Measurements from ENCODE around the gene SNN.

DNA sequence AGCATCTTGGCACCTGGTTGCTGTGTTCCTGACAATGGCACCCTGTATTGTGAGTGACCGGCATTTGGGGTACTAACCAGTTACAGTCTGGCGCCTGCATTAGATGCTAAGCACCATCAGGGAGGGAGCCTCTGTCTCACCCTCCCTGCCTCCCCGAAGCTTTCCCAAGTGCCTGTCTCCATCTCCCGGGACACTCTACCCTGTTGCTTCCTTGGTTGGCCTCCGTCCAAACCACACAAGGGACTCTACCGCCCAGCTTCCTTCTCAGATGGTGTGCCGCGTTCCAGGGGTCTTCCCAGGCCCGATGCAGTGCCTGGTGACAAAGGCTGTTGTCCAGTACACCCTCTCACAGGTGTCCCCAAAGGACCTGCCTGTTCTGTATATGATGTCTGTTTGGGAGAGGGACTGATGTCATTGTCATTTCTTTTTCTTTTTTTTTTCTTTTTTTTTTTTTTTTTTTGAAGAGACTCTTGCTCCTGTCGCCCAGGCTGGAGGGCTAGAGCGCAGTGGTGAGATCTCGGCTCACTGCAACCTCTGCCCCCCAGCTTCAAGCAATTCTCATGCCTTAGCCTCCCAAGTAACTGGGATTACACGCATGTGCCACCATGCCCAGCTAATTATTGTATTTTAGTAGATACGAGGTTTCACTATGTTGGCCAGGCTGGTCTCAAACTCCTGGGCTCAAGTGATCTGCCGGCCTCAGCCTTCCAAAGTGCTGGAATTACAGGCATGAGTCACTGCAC lies 6.7 kb downstream of the SNN start:
- TF ChIP-seq, protein P1, sequence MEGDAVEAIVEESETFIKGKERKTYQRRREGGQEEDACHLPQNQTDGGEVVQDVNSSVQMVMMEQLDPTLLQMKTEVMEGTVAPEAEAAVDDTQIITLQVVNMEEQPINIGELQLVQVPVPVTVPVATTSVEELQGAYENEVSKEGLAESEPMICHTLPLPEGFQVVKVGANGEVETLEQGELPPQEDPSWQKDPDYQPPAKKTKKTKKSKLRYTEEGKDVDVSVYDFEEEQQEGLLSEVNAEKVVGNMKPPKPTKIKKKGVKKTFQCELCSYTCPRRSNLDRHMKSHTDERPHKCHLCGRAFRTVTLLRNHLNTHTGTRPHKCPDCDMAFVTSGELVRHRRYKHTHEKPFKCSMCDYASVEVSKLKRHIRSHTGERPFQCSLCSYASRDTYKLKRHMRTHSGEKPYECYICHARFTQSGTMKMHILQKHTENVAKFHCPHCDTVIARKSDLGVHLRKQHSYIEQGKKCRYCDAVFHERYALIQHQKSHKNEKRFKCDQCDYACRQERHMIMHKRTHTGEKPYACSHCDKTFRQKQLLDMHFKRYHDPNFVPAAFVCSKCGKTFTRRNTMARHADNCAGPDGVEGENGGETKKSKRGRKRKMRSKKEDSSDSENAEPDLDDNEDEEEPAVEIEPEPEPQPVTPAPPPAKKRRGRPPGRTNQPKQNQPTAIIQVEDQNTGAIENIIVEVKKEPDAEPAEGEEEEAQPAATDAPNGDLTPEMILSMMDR (IDR thresholded peaks at IDR 0.05), result no peak
- TF ChIP-seq POLR2A (IDR thresholded peaks at IDR 0.05), result no peak

All from ovary (tissue), 3 donors.